ENCODE results near the gene CERCAM. TPM values are rescaled to one million over a fixed set of nuclear protein-coding genes. Genes with fewer than 3 reads are reported as not detected.

CERCAM gene
- total RNA-seq, 2 experiments from 2014 or later = 0.75 to 0.79 TPM

- peaks cover 12% of the 10 kb centered on the region for H3K36me3 Mint-ChIP-seq (ENCODE audit: low read depth)
- DNase-seq (no peak), ATAC-seq (no peak)
These were observed 26.7 kb upstream of the CERCAM start for GRCh38 chr9:128393970-128394369.

GRCh38 chr9:128394379-128395168 lies 26.1 kb upstream of the CERCAM start:
- POLR2A ChIA-PET = interaction anchor here (0.7 kb wide), 1 partner anchor 686 kb away, joined by 3 read pairs; the partner anchor contains the start of gene DOLPP1
- H3K36me3 Mint-ChIP-seq (ENCODE audit: low read depth) = peaks cover 9% of the 10 kb centered on the region
- H3K27me3 Mint-ChIP-seq = peaks cover 10% of the 10 kb centered on the region
- no peak overlapping the region for H3K4me3 Mint-ChIP-seq
- intact Hi-C loops (cut with DNase I, micrococcal nuclease) = no loop called here
- DNase-seq = no peak
- H3K9me3 Mint-ChIP-seq (ENCODE audit: low read depth) = no peaks in the 10 kb centered on the region
- H3K27ac Mint-ChIP-seq = no peak overlapping the region
- CTCF ChIA-PET = interaction anchor here (0.7 kb wide), 1 partner anchor 645 kb away, joined by 3 read pairs; no protein-coding TSS in a partner anchor
- no peaks in the 10 kb centered on the region for H3K4me1 Mint-ChIP-seq
- ATAC-seq = no peak

More at GRCh38 chr9:128393970-128394369, 26.7 kb upstream of the CERCAM start:
- POLR2A ChIA-PET = interaction anchor here (0.6 kb wide), 1 partner anchor 163 kb away, joined by 3 read pairs; no protein-coding TSS in a partner anchor
- H3K9me3 Mint-ChIP-seq (ENCODE audit: low read depth) = no peaks in the 10 kb centered on the region
- peaks cover 10% of the 10 kb centered on the region for H3K27me3 Mint-ChIP-seq
- CTCF ChIA-PET = no interaction called here
- no peak overlapping the region for H3K27ac Mint-ChIP-seq
- no peak overlapping the region for H3K4me3 Mint-ChIP-seq
- intact Hi-C loops (cut with DNase I, micrococcal nuclease) = no loop called here
- H3K4me1 Mint-ChIP-seq = no peaks in the 10 kb centered on the region

DNA sequence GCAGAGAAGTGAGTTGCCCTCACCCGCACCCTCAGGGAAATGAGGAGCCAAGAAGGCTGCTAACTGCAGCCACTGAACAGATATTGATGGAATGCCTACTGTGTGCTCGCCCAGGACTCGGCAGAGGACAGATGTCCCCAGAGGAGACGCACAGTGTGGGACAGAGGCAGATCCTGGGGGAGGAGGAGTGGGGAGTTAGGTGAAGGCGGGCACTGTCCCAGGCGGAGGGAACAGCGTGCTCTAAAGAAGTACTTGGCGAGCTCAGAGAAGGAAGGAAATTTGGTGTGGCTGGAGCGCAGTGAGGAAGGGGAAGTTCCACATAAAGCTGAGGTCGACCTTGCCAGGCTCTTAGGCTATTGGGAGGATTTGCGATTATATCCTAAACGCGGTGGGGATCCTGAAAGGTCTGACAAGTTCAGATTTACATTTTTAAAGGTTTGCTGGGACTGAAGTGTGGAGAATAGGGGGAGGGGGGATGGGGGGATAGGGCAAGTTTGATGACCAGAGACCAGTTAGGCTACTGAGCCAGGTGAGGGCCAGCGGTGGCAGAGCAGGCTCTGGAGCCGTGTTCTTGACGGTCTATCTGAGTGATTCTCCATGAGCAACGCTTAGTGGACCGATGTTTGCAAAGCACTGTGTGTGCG lies 23.6 kb upstream of the CERCAM start:
- Mint-ChIP-seq H3K4me1 (no peaks in the 10 kb centered on the region), H3K9me3 (ENCODE audit: low read depth) (no peaks in the 10 kb centered on the region), H3K27ac (no peak overlapping the region), H3K4me3 (no peak overlapping the region), H3K36me3 (ENCODE audit: low read depth) (peaks cover 2% of the 10 kb centered on the region), H3K27me3 (peaks cover 10% of the 10 kb centered on the region)
- DNase-seq = no peak
- ATAC-seq = no peak
- ChIA-PET POLR2A (no interaction called here), CTCF (interaction anchor here (0.7 kb wide), 1 partner anchor 519 kb away, joined by 4 read pairs; no protein-coding TSS in a partner anchor)
- intact Hi-C loops (cut with DNase I, micrococcal nuclease) = no loop called here

GRCh38 chr9:128397831-128398230 lies 22.8 kb upstream of the CERCAM start:
- Mint-ChIP-seq H3K36me3 (ENCODE audit: low read depth) (no peaks in the 10 kb centered on the region), H3K27me3 (peaks cover 10% of the 10 kb centered on the region), H3K27ac (no peak overlapping the region), H3K9me3 (ENCODE audit: low read depth) (no peaks in the 10 kb centered on the region), H3K4me1 (no peaks in the 10 kb centered on the region), H3K4me3 (no peak overlapping the region)
- POLR2A ChIA-PET = no interaction called here
- CTCF ChIA-PET = no interaction called here
- DNase-seq = no peak
- no peak for ATAC-seq
- intact Hi-C loops (cut with DNase I, micrococcal nuclease) = no loop called here

GRCh38 chr9:128399861-128400260 lies 20.8 kb upstream of the CERCAM start:
- Mint-ChIP-seq H3K27me3 (peaks cover 10% of the 10 kb centered on the region), H3K36me3 (ENCODE audit: low read depth) (no peaks in the 10 kb centered on the region), H3K27ac (no peak overlapping the region), H3K9me3 (ENCODE audit: low read depth) (no peaks in the 10 kb centered on the region), H3K4me1 (no peaks in the 10 kb centered on the region), H3K4me3 (no peak overlapping the region)
- intact Hi-C loops (cut with DNase I, micrococcal nuclease) = no loop called here
- no peak for DNase-seq
- ChIA-PET CTCF (interaction anchor here (0.5 to 0.6 kb wide), 2 partner anchors 16 to 549 kb away, joined by 3 read pairs; no protein-coding TSS in a partner anchor), POLR2A (no interaction called here)
- no peak for ATAC-seq

DNA sequence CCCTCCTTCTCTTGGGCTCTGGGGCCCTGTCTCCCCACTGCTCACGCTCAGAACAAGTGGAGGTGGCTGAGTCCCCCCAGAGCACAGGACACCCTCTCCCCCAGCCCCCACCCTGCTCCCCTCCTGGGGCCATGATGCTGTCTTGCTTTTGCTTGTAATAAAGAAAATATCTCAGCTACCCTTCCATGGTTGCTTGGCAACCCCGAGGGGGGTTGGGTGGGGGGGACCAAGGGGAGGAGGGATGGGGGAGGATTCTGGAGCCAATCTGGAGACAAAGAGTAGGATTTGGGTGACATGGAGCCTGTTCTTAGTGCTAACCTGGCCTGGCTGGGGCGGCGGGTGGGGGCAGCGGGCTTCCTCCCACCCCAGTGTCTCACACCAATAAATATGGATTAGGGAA lies 16.1 kb upstream of the CERCAM start:
- H3K36me3 Mint-ChIP-seq (ENCODE audit: low read depth) = no peaks in the 10 kb centered on the region
- CTCF ChIA-PET = no interaction called here
- H3K27ac Mint-ChIP-seq = no peak overlapping the region
- ATAC-seq (no peak), DNase-seq (no peak)
- intact Hi-C loops (cut with DNase I, micrococcal nuclease) = no loop called here
- H3K4me1 Mint-ChIP-seq = no peaks in the 10 kb centered on the region
- H3K9me3 Mint-ChIP-seq (ENCODE audit: low read depth) = no peaks in the 10 kb centered on the region
- no peak overlapping the region for H3K4me3 Mint-ChIP-seq
- POLR2A ChIA-PET = no interaction called here
- peaks cover 10% of the 10 kb centered on the region for H3K27me3 Mint-ChIP-seq

DNA sequence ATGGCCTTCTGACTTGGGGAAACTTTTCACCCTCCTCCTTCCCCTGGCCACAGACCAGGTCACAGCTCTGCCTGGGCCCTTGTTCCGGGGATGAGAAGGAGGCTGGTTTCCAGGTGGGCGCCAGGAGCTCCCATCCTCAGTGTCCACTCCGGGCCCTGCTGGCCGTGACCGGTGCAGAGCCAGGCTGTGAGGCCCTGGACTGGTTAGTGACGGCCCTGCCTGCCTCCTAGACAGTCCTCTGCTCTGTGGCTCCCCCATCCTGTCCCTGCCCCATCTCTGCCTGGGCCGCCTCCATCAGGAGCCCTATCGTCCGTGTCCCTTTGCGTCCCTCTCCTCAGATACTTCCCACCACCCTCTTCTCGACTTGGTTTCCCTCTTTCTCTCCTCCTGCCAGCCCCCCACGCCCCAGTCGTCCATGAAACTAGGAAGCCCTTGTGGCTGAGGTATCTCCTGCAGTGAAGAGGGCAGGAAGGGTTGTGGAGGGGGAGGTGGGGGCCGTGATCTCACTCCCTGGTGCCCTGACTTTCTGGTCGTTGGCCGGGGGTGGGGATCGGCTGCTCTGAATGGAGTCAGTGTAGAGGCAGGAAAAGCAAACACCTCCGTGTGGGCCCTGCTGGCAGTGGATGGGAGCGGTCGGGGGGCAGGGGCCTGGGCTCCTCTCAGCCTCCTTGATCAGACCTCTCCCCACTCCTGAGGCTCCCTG lies 15.4 kb upstream of the CERCAM start:
- no peak overlapping the region for H3K27ac Mint-ChIP-seq
- no peaks in the 10 kb centered on the region for H3K36me3 Mint-ChIP-seq (ENCODE audit: low read depth)
- H3K4me3 Mint-ChIP-seq = no peak overlapping the region
- H3K27me3 Mint-ChIP-seq = peaks cover 12% of the 10 kb centered on the region
- CTCF ChIA-PET = interaction anchor here (2.3 kb wide), 1 partner anchor 34 kb away, joined by 8 read pairs; no protein-coding TSS in a partner anchor
- POLR2A ChIA-PET = no interaction called here
- intact Hi-C loops (cut with DNase I, micrococcal nuclease) = no loop called here
- no peak for DNase-seq
- H3K4me1 Mint-ChIP-seq = no peaks in the 10 kb centered on the region
- no peaks in the 10 kb centered on the region for H3K9me3 Mint-ChIP-seq (ENCODE audit: low read depth)
- ATAC-seq = no peak

DNA sequence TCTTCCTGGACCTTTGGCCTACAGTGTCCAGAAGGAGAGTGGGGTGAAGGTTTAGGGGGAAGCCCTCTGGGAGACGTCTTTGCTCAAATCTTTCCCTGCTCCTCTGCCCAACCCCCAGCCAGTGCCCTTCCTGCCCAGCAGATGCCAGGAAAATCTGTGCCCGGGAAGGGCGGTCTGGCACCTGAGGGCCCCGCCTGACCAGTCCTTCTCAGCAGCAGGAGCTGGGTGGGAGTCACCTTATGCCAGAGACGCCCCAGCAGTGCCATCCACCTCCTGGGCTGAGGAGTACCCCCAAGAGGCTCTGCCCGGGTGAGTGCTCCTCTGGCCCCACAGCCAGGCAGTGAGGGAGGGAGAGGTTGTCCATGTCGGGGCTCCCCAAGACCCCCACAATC lies 14.9 kb upstream of the CERCAM start:
- H3K4me1 Mint-ChIP-seq = no peaks in the 10 kb centered on the region
- H3K9me3 Mint-ChIP-seq (ENCODE audit: low read depth) = no peaks in the 10 kb centered on the region
- H3K36me3 Mint-ChIP-seq (ENCODE audit: low read depth) = no peaks in the 10 kb centered on the region
- H3K27ac Mint-ChIP-seq = no peak overlapping the region
- H3K27me3 Mint-ChIP-seq = peaks cover 14% of the 10 kb centered on the region
- ATAC-seq (no peak), DNase-seq (no peak)
- POLR2A ChIA-PET = no interaction called here
- intact Hi-C loops (cut with DNase I, micrococcal nuclease) = no loop called here
- no peak overlapping the region for H3K4me3 Mint-ChIP-seq
- CTCF ChIA-PET = interaction anchor here (2.3 kb wide), 1 partner anchor 33 kb away, joined by 8 read pairs; no protein-coding TSS in a partner anchor

- Mint-ChIP-seq H3K4me1 (no peaks in the 10 kb centered on the region), H3K36me3 (ENCODE audit: low read depth) (no peaks in the 10 kb centered on the region), H3K4me3 (no peak overlapping the region), H3K27me3 (peaks cover 20% of the 10 kb centered on the region), H3K27ac (no peak overlapping the region), H3K9me3 (ENCODE audit: low read depth) (no peaks in the 10 kb centered on the region)
- CTCF ChIA-PET = interaction anchor here (1.0 to 2.3 kb wide), 2 partner anchors 32 to 45 kb away, joined by 4 to 8 read pairs; no protein-coding TSS in a partner anchor
- no peak for ATAC-seq
- intact Hi-C loops (cut with DNase I, micrococcal nuclease) = no loop called here
- POLR2A ChIA-PET = interaction anchor here (0.6 kb wide), 1 partner anchor 433 kb away, joined by 6 read pairs; no protein-coding TSS in a partner anchor
- no peak for DNase-seq
These were observed 13.7 kb upstream of the CERCAM start for GRCh38 chr9:128406848-128407391.

DNA sequence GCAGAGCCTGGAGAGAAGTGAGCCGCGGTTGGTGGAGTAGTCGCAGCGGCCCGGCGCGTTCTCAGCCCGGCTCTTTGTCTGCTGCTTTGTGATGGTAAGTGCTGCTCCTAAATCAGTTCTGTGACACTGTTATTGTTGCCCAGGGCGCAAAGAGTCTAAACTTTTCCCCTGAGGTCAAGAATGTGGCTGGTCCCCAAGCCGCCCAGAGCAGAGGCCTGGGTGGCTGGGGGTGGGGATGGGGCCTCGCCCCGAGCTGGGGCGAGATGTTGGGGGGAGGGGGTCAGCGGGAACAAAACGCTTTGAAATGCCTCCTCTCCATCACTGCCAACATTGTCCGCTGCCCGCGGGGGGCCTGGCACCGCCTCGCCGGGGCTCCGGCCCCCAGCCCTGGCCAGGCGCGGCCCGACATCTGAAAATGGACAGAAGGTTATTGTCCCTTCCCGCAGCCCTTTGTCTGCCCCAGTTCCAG lies 11.7 kb upstream of the CERCAM start:
- ChIA-PET POLR2A (no interaction called here), CTCF (interaction anchor here (2.5 to 4.0 kb wide), 2 partner anchors 29 to 47 kb away, joined by 10 to 36 read pairs; no protein-coding TSS in a partner anchor)
- intact Hi-C loops (cut with DNase I, micrococcal nuclease) = no loop called here
- peaks cover 25% of the 10 kb centered on the region for H3K27me3 Mint-ChIP-seq
- H3K4me3 Mint-ChIP-seq = no peak overlapping the region
- DNase-seq (no peak), ATAC-seq (no peak)
- H3K9me3 Mint-ChIP-seq (ENCODE audit: low read depth) = no peaks in the 10 kb centered on the region
- no peaks in the 10 kb centered on the region for H3K36me3 Mint-ChIP-seq (ENCODE audit: low read depth)
- H3K4me1 Mint-ChIP-seq = no peaks in the 10 kb centered on the region
- H3K27ac Mint-ChIP-seq = no peak overlapping the region

- DNase-seq = no peak
- Mint-ChIP-seq H3K27ac (no peak overlapping the region), H3K27me3 (peaks cover 29% of the 10 kb centered on the region), H3K4me3 (no peak overlapping the region), H3K9me3 (ENCODE audit: low read depth) (no peaks in the 10 kb centered on the region), H3K4me1 (no peaks in the 10 kb centered on the region), H3K36me3 (ENCODE audit: low read depth) (no peaks in the 10 kb centered on the region)
- ATAC-seq = no peak
- intact Hi-C loops (cut with DNase I, micrococcal nuclease) = no loop called here
- ChIA-PET POLR2A (no interaction called here), CTCF (interaction anchor here (1.0 to 4.0 kb wide), 3 partner anchors 29 to 47 kb away, joined by 3 to 36 read pairs (median 10); no protein-coding TSS in a partner anchor)
These were observed 11.2 kb upstream of the CERCAM start for GRCh38 chr9:128409450-128409849.

Data from activated CD4-positive, alpha-beta T cell treated with anti-CD3 and anti-CD28 coated beads for 36 hours (primary cell).